Retinal pigment epithelial cell (primary cell): ENCODE results near the gene BEST4.
"Not testable (repeated sequence)": the region's sequence is repeated elsewhere in the genome, so short reads cannot be mapped to it uniquely, and the experiment has no call there.

Experiments used
- DNase-seq: peaks from one replicate; pipeline ENCODE4 v3.0.0-alpha.2; 2010; ENCODE audit warnings: low read depth
- H3K4me3 ChIP-seq: 2 replicates; pipeline ENCODE4 v1.5.1; 2011; ENCODE audit warnings: mild to moderate bottlenecking, low read length, control low read depth, moderate library complexity
- TF ChIP-seq, protein P1 (sequence below): conservative IDR thresholded peaks from 2 replicates; pipeline ENCODE4 v1.5.1; 2011; ENCODE audit warnings: low read depth, low read length, control low read depth, inconsistent platforms

BEST4 gene

GRCh38 chr1:44817771-44818495, 30.0 kb upstream of the BEST4 start:
- TF ChIP-seq, protein P1, sequence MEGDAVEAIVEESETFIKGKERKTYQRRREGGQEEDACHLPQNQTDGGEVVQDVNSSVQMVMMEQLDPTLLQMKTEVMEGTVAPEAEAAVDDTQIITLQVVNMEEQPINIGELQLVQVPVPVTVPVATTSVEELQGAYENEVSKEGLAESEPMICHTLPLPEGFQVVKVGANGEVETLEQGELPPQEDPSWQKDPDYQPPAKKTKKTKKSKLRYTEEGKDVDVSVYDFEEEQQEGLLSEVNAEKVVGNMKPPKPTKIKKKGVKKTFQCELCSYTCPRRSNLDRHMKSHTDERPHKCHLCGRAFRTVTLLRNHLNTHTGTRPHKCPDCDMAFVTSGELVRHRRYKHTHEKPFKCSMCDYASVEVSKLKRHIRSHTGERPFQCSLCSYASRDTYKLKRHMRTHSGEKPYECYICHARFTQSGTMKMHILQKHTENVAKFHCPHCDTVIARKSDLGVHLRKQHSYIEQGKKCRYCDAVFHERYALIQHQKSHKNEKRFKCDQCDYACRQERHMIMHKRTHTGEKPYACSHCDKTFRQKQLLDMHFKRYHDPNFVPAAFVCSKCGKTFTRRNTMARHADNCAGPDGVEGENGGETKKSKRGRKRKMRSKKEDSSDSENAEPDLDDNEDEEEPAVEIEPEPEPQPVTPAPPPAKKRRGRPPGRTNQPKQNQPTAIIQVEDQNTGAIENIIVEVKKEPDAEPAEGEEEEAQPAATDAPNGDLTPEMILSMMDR, result no peak
- no peak for DNase-seq
- H3K4me3 ChIP-seq, result no peak overlapping the region

- H3K4me3 ChIP-seq, result no peak overlapping the region
- DNase-seq, result no peak
- TF ChIP-seq, protein P1, result no peak
These were observed 29.3 kb upstream of the BEST4 start for GRCh38 chr1:44817307-44817706.

- not testable (repeated sequence) for H3K4me3 ChIP-seq, DNase-seq
These were observed 28.0 kb upstream of the BEST4 start for GRCh38 chr1:44815926-44816325.

DNA sequence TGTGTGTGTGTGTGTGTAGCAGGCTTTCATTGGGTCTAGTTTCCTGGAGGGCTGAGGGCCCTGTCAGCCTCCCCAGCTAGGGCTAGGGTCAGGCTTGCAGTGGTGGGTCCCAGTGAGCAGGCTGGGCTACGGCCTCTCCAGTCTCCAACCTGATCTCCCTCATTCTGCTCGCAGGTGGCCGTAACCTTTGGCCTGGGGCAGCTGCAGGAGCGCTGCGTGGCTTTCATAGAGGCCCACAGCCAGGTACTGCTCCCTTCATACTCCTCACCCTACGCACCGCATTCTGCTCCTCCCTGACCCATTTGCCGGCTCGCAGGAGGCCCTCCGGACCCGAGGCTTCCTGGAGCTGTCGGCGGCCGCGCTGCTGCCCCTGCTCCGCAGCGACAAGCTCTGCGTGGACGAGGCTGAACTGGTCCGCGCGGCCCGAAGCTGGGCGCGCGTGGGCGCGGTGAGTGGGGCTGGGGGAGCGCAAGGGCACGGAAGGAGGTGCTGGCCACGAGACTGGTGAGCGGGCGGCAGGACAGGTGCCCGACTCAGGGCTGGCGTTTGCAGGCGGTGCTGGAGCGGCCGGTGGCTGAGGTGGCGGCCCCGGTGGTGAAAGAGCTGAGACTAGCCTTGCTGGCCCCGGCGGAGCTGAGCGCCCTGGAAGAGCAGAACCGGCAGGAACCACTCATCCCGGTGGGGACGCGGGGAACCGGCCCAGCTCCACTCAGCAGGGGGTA, 25.0 kb upstream of the BEST4 start:
- no peak overlapping the region for H3K4me3 ChIP-seq
- TF ChIP-seq, protein P1, result no peak
- no peak for DNase-seq

GRCh38 chr1:44811234-44811633, 23.3 kb upstream of the BEST4 start:
- no peak for DNase-seq
- TF ChIP-seq, protein P1, result no peak
- H3K4me3 ChIP-seq, result peak overlapping the region; percentile 2

GRCh38 chr1:44810762-44811105, 22.8 kb upstream of the BEST4 start:
- not testable (repeated sequence) for DNase-seq, H3K4me3 ChIP-seq

GRCh38 chr1:44810101-44810761, 22.3 kb upstream of the BEST4 start:
- no peak for DNase-seq
- H3K4me3 ChIP-seq, result peak overlapping the region; percentile 59
- TF ChIP-seq, protein P1, result no peak
